Endothelial cell of umbilical vein (primary cell): ENCODE data around the gene PLK1. TPM values are rescaled to one million over a fixed set of nuclear protein-coding genes. Genes with fewer than 3 reads are reported as not detected.

Experiments
- BruUV-seq: library from RNA; stranded (reverse); fragments of 400-500 nt; replicated peaks from 2 replicates; lab custom pipeline; 2021; lab: Mats Ljungman, UMichigan
- CTCF ChIA-PET: fragments of 300-600, 350-600 bp; sonication (Branson Sonifier 250); formaldehyde crosslinking; loops from one replicate; lab custom pipeline; 2021; ENCODE audit warnings: antibody characterized with exemption, inconsistent platforms; lab: Charles Lee
- POLR2A ChIA-PET: fragments of 300-600, 350-600 bp; sonication (Branson Sonifier 250); formaldehyde crosslinking; loops from one replicate; lab custom pipeline; 2021; ENCODE audit warnings: antibody characterized with exemption, inconsistent platforms; lab: Charles Lee
- DNase-seq: peaks from one replicate; pipeline ENCODE4 v3.0.0-alpha.2; 2011; ENCODE audit warnings: low read depth, low spot score
- FAIRE-seq: peaks from 2 replicates; lab custom pipeline; 2011; peaks lifted over from hg19 to GRCh38; lab: Jason Lieb, UNC
- H2AFZ ChIP-seq: 2 replicates; pipeline ENCODE4 v1.6.0; 2012; ENCODE audit warnings: low read depth, low read length, control low read depth, inconsistent platforms
- H3K27ac ChIP-seq: 2 replicates; pipeline ENCODE4 v1.5.1; 2011; ENCODE audit warnings: low read depth, mild to moderate bottlenecking, control low read depth, low read length, moderate library complexity; ENCODE audit not compliant: insufficient read depth
- H3K27me3 ChIP-seq, 2 experiments: 2 replicates each; pipeline versions ENCODE4 v1.6.0 to v1.6.1; 2011; ENCODE audit warnings: low read length in 2 of 2, mixed read lengths in 1 of 2; ENCODE audit not compliant: control insufficient read depth in 2 of 2, insufficient read depth in 2 of 2
- H3K36me3 ChIP-seq, 2 experiments: 2 replicates in 1 of 2; 3 replicates in 1 of 2; pipeline ENCODE4 v1.5.1; 2011; ENCODE audit warnings: low read length in 2 of 2, mild to moderate bottlenecking in 1 of 2, moderate library complexity in 1 of 2; ENCODE audit not compliant: control insufficient read depth in 2 of 2, insufficient read depth in 2 of 2; ENCODE audit errors: extremely low read depth in 1 of 2
- H3K4me1 ChIP-seq: 3 replicates; pipeline ENCODE4 v1.5.1; 2011; ENCODE audit warnings: mild to moderate bottlenecking, low read length; ENCODE audit not compliant: control insufficient read depth, insufficient read depth; ENCODE audit errors: extremely low read depth
- H3K4me2 ChIP-seq: 2 replicates; pipeline ENCODE4 v1.6.1; 2011; ENCODE audit warnings: low read length, control low read depth, mixed read lengths; ENCODE audit not compliant: insufficient read depth
- H3K4me3 ChIP-seq, 3 experiments: fragments of 200-600 bp in 1 of 3; sonication (generic), shearing (Covaris generic) in 1 of 3; replicated peaks in 1 of 3; 2 replicates each; pipeline ENCODE4 v1.5.1; 2011 to 2016; ENCODE audit warnings: control low read depth in 3 of 3, low read length in 3 of 3, mild to moderate bottlenecking in 2 of 3, inconsistent platforms in 1 of 3, low read depth in 1 of 3, moderate library complexity in 1 of 3; ENCODE audit not compliant: insufficient read depth in 1 of 3
- H3K79me2 ChIP-seq: 2 replicates; pipeline ENCODE4 v1.6.0; 2012; ENCODE audit warnings: low read length, inconsistent platforms; ENCODE audit not compliant: control insufficient read depth, insufficient read depth
- H3K9ac ChIP-seq: replicated peaks from 2 replicates; pipeline ENCODE3; 2011; ENCODE audit warnings: low read length, control low read depth; ENCODE audit not compliant: insufficient read depth; ENCODE audit errors: extremely low read depth
- H3K9me1 ChIP-seq: replicated peaks from 3 replicates; pipeline ENCODE4 v1.6.0; 2011; ENCODE audit warnings: mild to moderate bottlenecking, low read length; ENCODE audit not compliant: control insufficient read depth, insufficient read depth; ENCODE audit errors: extremely low read depth
- H3K9me3 ChIP-seq: replicated peaks from 2 replicates; pipeline ENCODE4 v1.5.1; 2012; ENCODE audit warnings: low read length, inconsistent platforms; ENCODE audit not compliant: control insufficient read depth, insufficient read depth
- H4K20me1 ChIP-seq: replicated peaks from 2 replicates; pipeline ENCODE3; 2011; ENCODE audit warnings: mild to moderate bottlenecking, low read length; ENCODE audit not compliant: control insufficient read depth, insufficient read depth; ENCODE audit errors: extremely low read depth
- EZH2 ChIP-seq: IDR thresholded peaks from 2 replicates; pipeline ENCODE4 v1.6.1; 2012; ENCODE audit warnings: borderline replicate concordance, low read depth, mild to moderate bottlenecking, moderate library complexity, low read length, inconsistent platforms; ENCODE audit not compliant: severe bottlenecking
- FOS ChIP-seq: IDR thresholded peaks from 2 replicates; pipeline ENCODE4 v1.6.1; 2011; ENCODE audit warnings: mild to moderate bottlenecking, low read length, moderate library complexity, borderline replicate concordance; ENCODE audit not compliant: insufficient read depth
- GATA2 ChIP-seq: IDR thresholded peaks from 2 replicates; pipeline ENCODE4 v1.7.0; 2011; ENCODE audit warnings: low read depth, mild to moderate bottlenecking, moderate library complexity, mixed read lengths, low read length; ENCODE audit not compliant: insufficient read length, insufficient read depth
- JUN ChIP-seq: IDR thresholded peaks from 2 replicates; pipeline ENCODE4 v1.6.1; 2011; ENCODE audit warnings: borderline replicate concordance, low read depth; ENCODE audit not compliant: insufficient read length, insufficient read depth
- MYC ChIP-seq: IDR thresholded peaks from one replicate; pipeline ENCODE4 v1.6.1; 2011; ENCODE audit warnings: mild to moderate bottlenecking, low read depth, low read length
- POLR2A ChIP-seq: IDR thresholded peaks from 2 replicates; pipeline ENCODE4 v1.6.1; 2012; ENCODE audit warnings: low read depth, mild to moderate bottlenecking, control low read depth, low read length
- POLR2AphosphoS5 ChIP-seq: IDR thresholded peaks from 2 replicates; pipeline ENCODE4 v1.6.1; 2012; ENCODE audit warnings: low read depth, mild to moderate bottlenecking, control low read depth, low read length, moderate library complexity; ENCODE audit not compliant: insufficient read depth
- dilution Hi-C: fragments of 300-500 bp; cut with MboI; formaldehyde crosslinking; loops from one replicate; pipeline ENCODE4 v1.15.0; 2019; ENCODE audit warnings: low sequenced_read_pairs; ENCODE audit not compliant: extremely low pct_ligation_motif_present
- intact Hi-C: fragments of 100-400 bp; cut with micrococcal nuclease; formaldehyde crosslinking; loops from one replicate; pipeline ENCODE4 v1.10.0; 2022
- polyA plus RNA-seq, 4 experiments: library from polyadenylated mRNA; depleted of rRNA in 3 of 4; stranded (reverse) in 3 of 4; unstranded in 1 of 4; fragments of >200 nt; gene quantifications; 2 replicates each; pipeline versions ENCODE4 v1.2.1 to v1.2.3, GENCODE V29; 2011 to 2012; ENCODE audit warnings: missing spikeins in 1 of 4
- total RNA-seq: library from RNA; stranded (reverse); gene quantifications from 2 replicates; pipeline ENCODE4 v1.2.3, GENCODE V29; 2021
- TF ChIP-seq, protein P1 (sequence below): IDR thresholded peaks from 2 replicates; pipeline ENCODE4 v1.6.1; 2011; ENCODE audit not compliant: insufficient read depth, insufficient read length
- TF ChIP-seq, protein P2 (sequence below), 2 donors: IDR thresholded peaks; 1 replicate in 1 of 2; 2 replicates in 1 of 2; pipeline ENCODE4 v1.5.1; 2011; ENCODE audit warnings: low read length in 2 of 2, mild to moderate bottlenecking in 2 of 2, moderate library complexity in 2 of 2, control low read depth in 1 of 2, inconsistent platforms in 1 of 2, low read depth in 1 of 2; ENCODE audit not compliant: insufficient read depth in 1 of 2; ENCODE audit errors: extremely low read depth in 1 of 2

The PLK1 gene
- total and polyA plus RNA-seq, 2 donors (not counting 3 experiments of a cell fraction or from before 2014, with no cell fraction given), result 94.9 to 109 TPM

DNA sequence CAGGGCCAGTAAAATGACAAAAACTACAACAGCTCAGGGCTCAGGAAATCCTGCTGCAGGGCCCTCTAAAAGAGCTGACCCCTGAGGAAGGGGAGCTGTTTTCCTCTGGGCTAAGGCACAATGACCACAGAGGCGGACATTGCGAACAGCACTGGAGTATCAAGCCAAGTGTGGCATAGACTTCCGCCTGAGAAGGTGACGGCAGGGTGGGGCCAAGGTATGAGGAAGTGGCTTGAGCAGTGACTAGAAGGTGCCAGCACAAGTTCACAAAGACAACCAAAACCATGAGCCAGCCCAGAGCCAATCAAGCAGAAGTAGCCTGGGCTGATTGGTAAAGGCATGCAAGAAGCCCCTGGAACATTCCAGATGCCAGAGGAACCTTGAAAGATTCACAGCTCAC, 20.4 kb downstream of the PLK1 start:
- TF ChIP-seq MYC, result no peak
- no peak for TF ChIP-seq POLR2AphosphoS5
- no peak for TF ChIP-seq POLR2A
- TF ChIP-seq EZH2, result no peak
- TF ChIP-seq, protein P1, sequence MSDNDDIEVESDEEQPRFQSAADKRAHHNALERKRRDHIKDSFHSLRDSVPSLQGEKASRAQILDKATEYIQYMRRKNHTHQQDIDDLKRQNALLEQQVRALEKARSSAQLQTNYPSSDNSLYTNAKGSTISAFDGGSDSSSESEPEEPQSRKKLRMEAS, result no peak
- TF ChIP-seq, protein P2, sequence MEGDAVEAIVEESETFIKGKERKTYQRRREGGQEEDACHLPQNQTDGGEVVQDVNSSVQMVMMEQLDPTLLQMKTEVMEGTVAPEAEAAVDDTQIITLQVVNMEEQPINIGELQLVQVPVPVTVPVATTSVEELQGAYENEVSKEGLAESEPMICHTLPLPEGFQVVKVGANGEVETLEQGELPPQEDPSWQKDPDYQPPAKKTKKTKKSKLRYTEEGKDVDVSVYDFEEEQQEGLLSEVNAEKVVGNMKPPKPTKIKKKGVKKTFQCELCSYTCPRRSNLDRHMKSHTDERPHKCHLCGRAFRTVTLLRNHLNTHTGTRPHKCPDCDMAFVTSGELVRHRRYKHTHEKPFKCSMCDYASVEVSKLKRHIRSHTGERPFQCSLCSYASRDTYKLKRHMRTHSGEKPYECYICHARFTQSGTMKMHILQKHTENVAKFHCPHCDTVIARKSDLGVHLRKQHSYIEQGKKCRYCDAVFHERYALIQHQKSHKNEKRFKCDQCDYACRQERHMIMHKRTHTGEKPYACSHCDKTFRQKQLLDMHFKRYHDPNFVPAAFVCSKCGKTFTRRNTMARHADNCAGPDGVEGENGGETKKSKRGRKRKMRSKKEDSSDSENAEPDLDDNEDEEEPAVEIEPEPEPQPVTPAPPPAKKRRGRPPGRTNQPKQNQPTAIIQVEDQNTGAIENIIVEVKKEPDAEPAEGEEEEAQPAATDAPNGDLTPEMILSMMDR (IDR thresholded peaks at IDR 0.05; ENCODE audit: extremely low read depth in 1 of 2, insufficient read depth in 1 of 2, low read depth in 1 of 2, low read length in 2 of 2), result no peak
- TF ChIP-seq GATA2, result no peak
- no peak for TF ChIP-seq JUN
- no peak for TF ChIP-seq FOS
- Histone ChIP-seq H2AFZ (no peak overlapping the region), H3K4me2 (no peak overlapping the region), H3K9me3 (no peaks in the 10 kb centered on the region), H3K36me3 (no peaks in the 10 kb centered on the region), H3K79me2 (no peaks in the 10 kb centered on the region), H3K27me3 (peaks cover 1 to 2% of the 10 kb centered on the region in 2 experiments), H4K20me1 (no peaks in the 10 kb centered on the region), H3K9ac (no peak overlapping the region), H3K4me1 (no peaks in the 10 kb centered on the region), H3K9me1 (no peaks in the 10 kb centered on the region), H3K4me3 (no peak overlapping the region), H3K27ac (no peak overlapping the region)
- ChIA-PET POLR2A (no interaction called here), CTCF (no interaction called here)
- no TSS peak for BruUV-seq
- intact Hi-C loops (no loop called here), dilution Hi-C loops (no loop called here)
- no peak for DNase-seq
- FAIRE-seq, result no peak
